ENCODE measurements around the gene SLC26A8. TPM values are rescaled to one million over a fixed set of nuclear protein-coding genes. Genes with fewer than 3 reads are reported as not detected.

Gene SLC26A8
- total and polyA plus RNA-seq, 9 donors = 0.07 to 0.17 (median 0.10) TPM; not detected in 4

GRCh38 chr6:36028088-36028876 lies 3.8 kb upstream of the SLC26A8 start:
- TF ChIP-seq CTCF (IDR thresholded peaks at IDR 0.05) (no peak), POLR2A (IDR thresholded peaks at IDR 0.05) (no peak), EP300 (IDR thresholded peaks at IDR 0.05) (no peak)
- Histone ChIP-seq H3K4me3 (peak overlapping the region; percentile 98), H3K27ac (peak overlapping the region; percentile 68), H3K4me1 (ENCODE audit: insufficient read depth) (peaks cover 7% of the 10 kb centered on the region), H3K36me3 (no peaks in the 10 kb centered on the region), H3K9me3 (no peaks in the 10 kb centered on the region), H3K27me3 (no peaks in the 10 kb centered on the region)
- intact Hi-C loops (cut with DNase I) = loop anchor here in 3 of 4 donors (2.0 to 5.0 kb wide), 4 partner anchors 64 to 169 kb away; partner anchors contain the start of gene BRPF3 (in 1 of the 3)
- peak in 4 of 5 donors; percentile 19 to 55 (median 37) for DNase-seq
- WGBS, 3 donors = 0 to 1% (median 0%) methylated on average over 26 to 44 of the region's 44 CpGs

- Histone ChIP-seq H3K4me1 (ENCODE audit: insufficient read depth) (peaks cover 7% of the 10 kb centered on the region), H3K27ac (peak within 1 kb of the TSS; percentile 68), H3K27me3 (no peaks in the 10 kb centered on the region), H3K4me3 (peak within 1 kb of the TSS; percentile 98), H3K9me3 (no peaks in the 10 kb centered on the region), H3K36me3 (no peaks in the 10 kb centered on the region)
- intact Hi-C loops (cut with DNase I) = loop anchor here (2.0 to 5.0 kb wide), 4 partner anchors 65 to 170 kb away; partner anchors contain the start of gene BRPF3 (in 1 of the 4)
- WGBS, 3 donors = 0 to 1% (median 1%) methylated on average over 44 to 62 of the region's 62 CpGs
- TF ChIP-seq POLR2A (IDR thresholded peaks at IDR 0.05) = peak; percentile 78
- TF ChIP-seq CTCF (IDR thresholded peaks at IDR 0.05) = peak; percentile 71 to 95 (median 88)
- TF ChIP-seq EP300 (IDR thresholded peaks at IDR 0.05) = no peak
- DNase-seq = peak; percentile 99 to 100 (median 99)
Observed at GRCh38 chr6:36027501-36028087, 3.2 kb upstream of the SLC26A8 start, which contains the start of gene MAPK14. TSS of gene MAPK14 (plus strand) at chr6:36027808. CDS start at chr6:36028158, 350 bp downstream.

- DNase-seq = no peak
- Histone ChIP-seq H3K9me3 (no peaks in the 10 kb centered on the region), H3K27me3 (no peaks in the 10 kb centered on the region), H3K4me3 (no peak overlapping the region), H3K4me1 (ENCODE audit: insufficient read depth) (peaks cover 6% of the 10 kb centered on the region), H3K27ac (no peak overlapping the region), H3K36me3 (no peaks in the 10 kb centered on the region)
- no peak for TF ChIP-seq POLR2A (IDR thresholded peaks at IDR 0.05)
- no peak for TF ChIP-seq EP300 (IDR thresholded peaks at IDR 0.05)
- TF ChIP-seq CTCF (IDR thresholded peaks at IDR 0.05) = no peak
- intact Hi-C loops (cut with DNase I) = loop anchor here (2.0 to 5.0 kb wide), 4 partner anchors 66 to 171 kb away; partner anchors contain the start of gene BRPF3 (in 1 of the 4)
- 8 to 9% (median 9%) methylated on average over 5 of the region's 5 CpGs for WGBS, 3 donors
Observed at GRCh38 chr6:36025932-36026327, 1.5 kb upstream of the SLC26A8 start.

GRCh38 chr6:36025260-36025931 lies 955 bp upstream of the SLC26A8 start:
- Histone ChIP-seq H3K27ac (no peak overlapping the region), H3K27me3 (no peaks in the 10 kb centered on the region), H3K4me3 (no peak overlapping the region), H3K36me3 (no peaks in the 10 kb centered on the region), H3K9me3 (no peaks in the 10 kb centered on the region), H3K4me1 (ENCODE audit: insufficient read depth) (peaks cover 6% of the 10 kb centered on the region)
- intact Hi-C loops (cut with DNase I) = loop anchor here in 3 of 4 donors (5.0 kb wide), 3 partner anchors 67 to 172 kb away; partner anchors contain the start of gene BRPF3 (in 1 of the 3)
- WGBS, 3 donors = 23 to 27% (median 27%) methylated on average over 1 of the region's 1 CpG
- DNase-seq = no peak
- TF ChIP-seq CTCF (IDR thresholded peaks at IDR 0.05) (no peak), EP300 (IDR thresholded peaks at IDR 0.05) (no peak), POLR2A (IDR thresholded peaks at IDR 0.05) (no peak)
